H9 (cell line): ENCODE data around the gene PHLDB1. TPM values are rescaled to one million over a fixed set of nuclear protein-coding genes. Genes with fewer than 3 reads are reported as not detected.

ENCODE experiments used
- DNase-seq: peaks from one replicate; pipeline ENCODE4 v3.0.0-alpha.2; 2017
- H2AFZ ChIP-seq: one replicate; pipeline ENCODE4 v1.6.1; 2013; ENCODE audit warnings: mild to moderate bottlenecking, low read length, control low read depth, moderate library complexity
- H2AK5ac ChIP-seq: 2 replicates; pipeline ENCODE4 v1.6.1; 2013; ENCODE audit warnings: low read length, control low read depth, mixed read lengths; ENCODE audit not compliant: insufficient read length
- H2BK120ac ChIP-seq: one replicate; pipeline ENCODE4 v1.6.1; 2013; ENCODE audit warnings: low read depth, mild to moderate bottlenecking, low read length, control low read depth, inconsistent platforms; ENCODE audit not compliant: poor library complexity, severe bottlenecking
- H2BK12ac ChIP-seq: 2 replicates; pipeline ENCODE4 v1.6.1; 2013; ENCODE audit warnings: low read length, control low read depth, mixed read lengths, low read depth; ENCODE audit not compliant: insufficient read length
- H2BK15ac ChIP-seq: 2 replicates; pipeline ENCODE4 v1.6.1; 2013; ENCODE audit warnings: low read depth, low read length, control low read depth
- H2BK20ac ChIP-seq: one replicate; pipeline ENCODE4 v1.6.1; 2013; ENCODE audit warnings: low read depth, mild to moderate bottlenecking, low read length, control low read depth, inconsistent platforms; ENCODE audit not compliant: poor library complexity, severe bottlenecking
- H2BK5ac ChIP-seq: 2 replicates; pipeline ENCODE4 v1.6.1; 2013; ENCODE audit warnings: low read length, control low read depth, mixed read lengths; ENCODE audit not compliant: insufficient read length
- H3K14ac ChIP-seq: 2 replicates; pipeline ENCODE4 v1.6.1; 2013; ENCODE audit warnings: low read length, control low read depth; ENCODE audit not compliant: insufficient read depth
- H3K18ac ChIP-seq: 2 replicates; pipeline ENCODE4 v1.6.1; 2013; ENCODE audit warnings: low read depth, mild to moderate bottlenecking, mixed read lengths, low read length, control low read depth; ENCODE audit not compliant: insufficient read length
- H3K23ac ChIP-seq: 2 replicates; pipeline ENCODE4 v1.6.1; 2013; ENCODE audit warnings: low read length, control low read depth, mixed read lengths, low read depth; ENCODE audit not compliant: insufficient read length
- H3K23me2 ChIP-seq: 2 replicates; pipeline ENCODE4 v1.6.1; 2013; ENCODE audit warnings: low read depth, mild to moderate bottlenecking, mixed read lengths, low read length, control low read depth; ENCODE audit not compliant: insufficient read length, poor library complexity, severe bottlenecking
- H3K27ac ChIP-seq: 2 replicates; pipeline ENCODE4 v1.5.1; 2013; ENCODE audit warnings: low read length, control low read depth, mixed read lengths, low read depth; ENCODE audit not compliant: insufficient read length
- H3K27me3 ChIP-seq: 2 replicates; pipeline ENCODE4 v1.6.1; 2013; ENCODE audit warnings: low read length, control low read depth, inconsistent platforms; ENCODE audit not compliant: insufficient read depth
- H3K4ac ChIP-seq: 2 replicates; pipeline ENCODE4 v1.6.1; 2013; ENCODE audit warnings: low read depth, mild to moderate bottlenecking, control low read depth, inconsistent platforms, low read length, moderate library complexity
- H3K4me1 ChIP-seq: 2 replicates; pipeline ENCODE4 v1.6.1; 2013; ENCODE audit warnings: low read length, control low read depth, inconsistent platforms; ENCODE audit not compliant: insufficient read depth
- H3K4me2 ChIP-seq: 2 replicates; pipeline ENCODE4 v1.6.1; 2013; ENCODE audit warnings: low read length, control low read depth, mixed read lengths; ENCODE audit not compliant: insufficient read length, insufficient read depth
- H3K56ac ChIP-seq: 2 replicates; pipeline ENCODE4 v1.6.1; 2013; ENCODE audit warnings: low read depth, mild to moderate bottlenecking, mixed read lengths, low read length, control low read depth; ENCODE audit not compliant: insufficient read length
- H3K79me1 ChIP-seq: 2 replicates; pipeline ENCODE4 v1.6.1; 2013; ENCODE audit warnings: low read depth, mild to moderate bottlenecking, moderate library complexity, low read length, control low read depth, inconsistent platforms; ENCODE audit not compliant: insufficient read depth, poor library complexity, severe bottlenecking
- H3K79me2 ChIP-seq: 2 replicates; pipeline ENCODE4 v1.6.1; 2013; ENCODE audit warnings: low read length, control low read depth, inconsistent platforms; ENCODE audit not compliant: insufficient read depth
- H3K9ac ChIP-seq: 2 replicates; pipeline ENCODE4 v1.6.1; 2013; ENCODE audit warnings: low read length, control low read depth, mixed read lengths; ENCODE audit not compliant: insufficient read length; ENCODE audit errors: extremely low read depth
- H3K9me3 ChIP-seq: one replicate; pipeline ENCODE4 v1.6.1; 2013; ENCODE audit warnings: low read depth, low read length, inconsistent platforms; ENCODE audit not compliant: control insufficient read depth
- H3T11ph ChIP-seq: one replicate; pipeline ENCODE4 v1.6.1; 2013; ENCODE audit warnings: mild to moderate bottlenecking, low read length, control low read depth, inconsistent platforms
- H4K20me1 ChIP-seq: one replicate; pipeline ENCODE4 v1.6.1; 2013; ENCODE audit not compliant: control insufficient read depth, insufficient read length, insufficient read depth
- H4K5ac ChIP-seq: 2 replicates; pipeline ENCODE4 v1.6.1; 2013; ENCODE audit warnings: low read depth, mild to moderate bottlenecking, mixed read lengths, low read length, control low read depth; ENCODE audit not compliant: insufficient read length
- H4K8ac ChIP-seq: replicated peaks from 2 replicates; pipeline ENCODE4 v1.6.1; 2013; ENCODE audit warnings: low read length, control low read depth, mixed read lengths, low read depth; ENCODE audit not compliant: insufficient read length
- H4K91ac ChIP-seq: 2 replicates; pipeline ENCODE4 v1.6.1; 2013; ENCODE audit warnings: low read depth, mild to moderate bottlenecking, moderate library complexity, mixed read lengths, low read length, control low read depth; ENCODE audit not compliant: insufficient read length
- H3K27ac Mint-ChIP-seq, 3 experiments: 2 replicates in 2 of 3; 3 replicates in 1 of 3; pipeline ENCODE4 v1.8.0; 2020 to 2021; ENCODE audit warnings: mixed read lengths in 3 of 3, mild to moderate bottlenecking in 1 of 3, moderate library complexity in 1 of 3
- H3K27me3 Mint-ChIP-seq: 2 replicates; pipeline ENCODE4 v1.8.0; 2021; ENCODE audit warnings: low read depth, mild to moderate bottlenecking, moderate library complexity, mixed read lengths
- H3K36me3 Mint-ChIP-seq, 3 experiments: 2 replicates in 2 of 3; 3 replicates in 1 of 3; pipeline ENCODE4 v1.8.0; 2020 to 2021; ENCODE audit warnings: low read depth in 3 of 3, mixed read lengths in 3 of 3; ENCODE audit not compliant: insufficient read depth in 1 of 3
- H3K4me1 Mint-ChIP-seq, 2 experiments: 2 replicates each; pipeline ENCODE4 v1.8.0; 2020; ENCODE audit warnings: mixed read lengths in 2 of 2
- H3K4me3 Mint-ChIP-seq, 2 experiments: 2 replicates in 1 of 2; 3 replicates in 1 of 2; pipeline ENCODE4 v1.8.0; 2020 to 2021; ENCODE audit warnings: mild to moderate bottlenecking in 2 of 2, mixed read lengths in 2 of 2, moderate library complexity in 1 of 2
- H3K9me3 Mint-ChIP-seq, 2 experiments: 2 replicates in 1 of 2; 3 replicates in 1 of 2; pipeline ENCODE4 v1.8.0; 2020; ENCODE audit warnings: mild to moderate bottlenecking in 2 of 2, mixed read lengths in 2 of 2, moderate library complexity in 1 of 2
- CTCF ChIP-seq: fragments of 200-600 bp; sonication (generic); conservative IDR thresholded peaks from 3 replicates; pipeline ENCODE4 v1.8.0; 2021; ENCODE audit warnings: antibody characterized with exemption, mild to moderate bottlenecking
- WGBS: extraction: QIAGEN DNeasy Blood & Tissue Kit; methylation state at CpG from one replicate; pipeline ENCODE4 v1.1.7; 2013; ENCODE audit warnings: missing lambda C conversion rate, low lambda C conversion rate, mixed read lengths; ENCODE audit not compliant: insufficient read length; ENCODE audit errors: extremely low coverage; 5-methylcytosine and 5-hydroxymethylcytosine counted together
- total RNA-seq: library from RNA; stranded (reverse); gene quantifications from 2 replicates; pipeline ENCODE4 v1.2.1, GENCODE V29; 2021

The PHLDB1 gene
- total RNA-seq, 1 experiment from 2014 or later = 56.0 TPM

DNA sequence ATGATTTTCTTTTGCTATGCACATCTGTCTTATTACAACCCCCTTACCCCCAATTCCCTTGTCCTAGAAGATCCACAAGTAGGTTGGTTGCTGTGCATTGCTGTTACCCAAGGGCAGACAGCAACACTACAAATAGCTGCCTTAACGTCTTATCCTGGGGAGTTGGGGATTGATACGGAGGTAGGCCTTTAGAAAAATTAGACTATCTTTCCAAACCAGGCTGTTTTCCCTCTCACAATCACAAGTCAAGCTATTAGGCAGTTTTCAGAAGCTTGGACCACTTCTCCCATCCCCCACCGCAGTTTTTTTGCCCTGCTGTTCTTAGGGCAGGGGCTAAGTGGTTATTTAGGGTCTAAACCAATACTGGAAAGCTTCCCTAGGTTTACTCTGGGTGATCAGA lies 2.8 kb upstream of the PHLDB1 start:
- H3K27me3 ChIP-seq = peaks cover 46% of the 10 kb centered on the region
- H2BK15ac ChIP-seq = no peak overlapping the region
- H4K91ac ChIP-seq = no peak overlapping the region
- H3K23me2 ChIP-seq = peaks cover 7% of the 10 kb centered on the region
- H2BK120ac ChIP-seq = no peak overlapping the region
- WGBS = no CpG with 5 or more reads among the region's 3 CpGs
- Mint-ChIP-seq H3K4me3 (no peak overlapping the region), H3K9me3 (peaks cover 0 to 6% of the 10 kb centered on the region in 2 experiments; a peak in 4 of 5 replicates), H3K27me3 (peaks cover 67% of the 10 kb centered on the region), H3K36me3 (peaks cover 17 to 28% (median 23%) of the 10 kb centered on the region in 3 experiments; a peak in 6 of 7 replicates), H3K4me1 (peaks cover 28 to 36% of the 10 kb centered on the region in 2 experiments), H3K27ac (no peak overlapping the region)
- no peak overlapping the region for H3K4ac ChIP-seq
- no peak overlapping the region for H3K56ac ChIP-seq
- H4K5ac ChIP-seq = no peak overlapping the region
- no peak overlapping the region for H3K9ac ChIP-seq
- H2BK5ac ChIP-seq = no peak overlapping the region
- H3K14ac ChIP-seq = no peak overlapping the region
- TF ChIP-seq CTCF = no peak
- H3K79me1 ChIP-seq = no peaks in the 10 kb centered on the region
- H2BK12ac ChIP-seq = no peak overlapping the region
- H3K9me3 ChIP-seq = no peaks in the 10 kb centered on the region
- H3K27ac ChIP-seq = no peak overlapping the region
- no peaks in the 10 kb centered on the region for H4K20me1 ChIP-seq
- DNase-seq = no peak
- no peak overlapping the region for H3K18ac ChIP-seq
- no peak overlapping the region for H2AFZ ChIP-seq
- H3K23ac ChIP-seq = no peak overlapping the region
- H4K8ac ChIP-seq = no peak overlapping the region
- no peak overlapping the region for H2BK20ac ChIP-seq
- no peak overlapping the region for H3K4me2 ChIP-seq
- H3K4me1 ChIP-seq = no peaks in the 10 kb centered on the region
- no peak overlapping the region for H2AK5ac ChIP-seq
- no peak overlapping the region for H3T11ph ChIP-seq
- H3K79me2 ChIP-seq = no peaks in the 10 kb centered on the region
